Activated T-helper 2 cell treated with anti-CD3 and anti-CD28 coated beads, Interferon-gamma antibody, Interleukin-2, Interleukin-4, amounts not matched to agents 10 μg/mL and 5 μg/mL and 100 μg/mL, durations not matched to agents 14 hours and 24 hours and 36 hours (primary cell): ENCODE results near the gene SVIL. TPM values are rescaled to one million over a fixed set of nuclear protein-coding genes. Genes with fewer than 3 reads are reported as not detected.
"Not testable (repeated sequence)": the region's sequence is repeated elsewhere in the genome, so short reads cannot be mapped to it uniquely, and the experiment has no call there.

Source experiments
- DNase-seq: peaks from one replicate; pipeline ENCODE4 v3.0.0; 2021; ENCODE audit warnings: low spot score
- H3K27ac Mint-ChIP-seq: one replicate; pipeline ENCODE4 v1.8.0; 2021; ENCODE audit warnings: mixed read lengths
- H3K27me3 Mint-ChIP-seq: one replicate; pipeline ENCODE4 v1.8.0; 2021; ENCODE audit warnings: low read depth, mixed read lengths
- H3K36me3 Mint-ChIP-seq: one replicate; pipeline ENCODE4 v1.8.0; 2021; ENCODE audit warnings: low read depth, mixed read lengths
- H3K4me1 Mint-ChIP-seq: one replicate; pipeline ENCODE4 v1.8.0; 2021; ENCODE audit warnings: low read depth, mixed read lengths
- H3K4me3 Mint-ChIP-seq: one replicate; pipeline ENCODE4 v1.8.0; 2021; ENCODE audit warnings: low read depth, mild to moderate bottlenecking, moderate library complexity, mixed read lengths
- H3K9me3 Mint-ChIP-seq: one replicate; pipeline ENCODE4 v1.8.0; 2021; ENCODE audit warnings: mixed read lengths
- intact Hi-C: fragments of 100-400 bp; cut with micrococcal nuclease; formaldehyde crosslinking; loops from one replicate; pipeline ENCODE4 v1.15.1; 2023
- total RNA-seq: library from RNA; stranded (reverse); gene quantifications from 2 replicates; pipeline ENCODE4 v1.2.3, GENCODE V29; 2022

The SVIL gene
- total RNA-seq, 1 donor from 2014 or later = 9.8 TPM

DNA sequence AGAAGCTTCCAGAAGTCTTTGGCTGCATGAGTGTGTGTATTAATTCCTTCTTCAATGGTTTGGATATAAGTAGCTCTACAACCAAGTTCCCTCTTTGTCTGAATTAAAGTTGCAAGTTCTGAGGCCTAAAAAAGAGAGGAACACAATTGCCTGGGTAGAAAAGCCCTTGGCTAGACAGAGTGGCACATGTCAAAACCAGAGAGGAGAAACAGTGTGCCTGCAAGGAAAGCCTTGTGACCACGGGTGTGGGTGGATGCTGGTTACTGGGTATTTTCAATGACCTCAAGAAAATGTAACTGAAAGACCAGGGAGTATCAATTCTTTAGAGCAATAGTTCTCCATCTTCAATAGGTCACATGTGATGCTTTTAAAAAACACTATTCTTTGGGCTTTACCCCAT is 148.3 kb downstream of the SVIL start:
- intact Hi-C loops = loop anchor here (1.0 kb wide), 2 partner anchors 74 to 173 kb away; no protein-coding TSS in a partner anchor
- H3K4me3 Mint-ChIP-seq = peak overlapping the region; percentile 14
- peaks cover 62% of the 10 kb centered on the region for H3K4me1 Mint-ChIP-seq
- peaks cover 45% of the 10 kb centered on the region for H3K36me3 Mint-ChIP-seq
- H3K9me3 Mint-ChIP-seq = no peaks in the 10 kb centered on the region
- no peaks in the 10 kb centered on the region for H3K27me3 Mint-ChIP-seq
- no peak for DNase-seq
- peak overlapping the region; percentile 91 for H3K27ac Mint-ChIP-seq

DNA sequence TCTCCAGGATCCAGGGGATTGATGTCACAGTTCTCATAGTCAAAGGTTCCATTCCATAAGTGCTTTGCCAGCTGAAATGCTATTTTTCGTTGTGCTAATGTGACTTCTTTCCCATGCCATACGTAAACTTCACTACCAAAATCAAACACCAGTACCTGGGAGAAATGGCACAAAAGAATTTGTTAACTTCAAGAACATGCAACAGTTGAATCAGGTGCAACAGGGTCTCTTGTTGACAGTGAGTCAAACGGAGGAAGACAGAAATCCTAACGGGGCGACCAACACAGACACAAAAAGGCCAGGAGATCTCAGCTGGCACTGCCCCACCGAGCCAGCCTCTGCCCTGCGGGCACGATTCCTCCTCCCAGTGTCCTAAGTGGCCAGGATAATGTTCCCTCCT is 150.1 kb downstream of the SVIL start:
- peak overlapping the region; percentile 38 for H3K27ac Mint-ChIP-seq
- H3K9me3 Mint-ChIP-seq, H3K4me3 Mint-ChIP-seq, intact Hi-C loops, DNase-seq, H3K27me3 Mint-ChIP-seq: not testable (repeated sequence)
- peaks cover 68% of the 10 kb centered on the region for H3K4me1 Mint-ChIP-seq
- peaks cover 43% of the 10 kb centered on the region for H3K36me3 Mint-ChIP-seq

DNA sequence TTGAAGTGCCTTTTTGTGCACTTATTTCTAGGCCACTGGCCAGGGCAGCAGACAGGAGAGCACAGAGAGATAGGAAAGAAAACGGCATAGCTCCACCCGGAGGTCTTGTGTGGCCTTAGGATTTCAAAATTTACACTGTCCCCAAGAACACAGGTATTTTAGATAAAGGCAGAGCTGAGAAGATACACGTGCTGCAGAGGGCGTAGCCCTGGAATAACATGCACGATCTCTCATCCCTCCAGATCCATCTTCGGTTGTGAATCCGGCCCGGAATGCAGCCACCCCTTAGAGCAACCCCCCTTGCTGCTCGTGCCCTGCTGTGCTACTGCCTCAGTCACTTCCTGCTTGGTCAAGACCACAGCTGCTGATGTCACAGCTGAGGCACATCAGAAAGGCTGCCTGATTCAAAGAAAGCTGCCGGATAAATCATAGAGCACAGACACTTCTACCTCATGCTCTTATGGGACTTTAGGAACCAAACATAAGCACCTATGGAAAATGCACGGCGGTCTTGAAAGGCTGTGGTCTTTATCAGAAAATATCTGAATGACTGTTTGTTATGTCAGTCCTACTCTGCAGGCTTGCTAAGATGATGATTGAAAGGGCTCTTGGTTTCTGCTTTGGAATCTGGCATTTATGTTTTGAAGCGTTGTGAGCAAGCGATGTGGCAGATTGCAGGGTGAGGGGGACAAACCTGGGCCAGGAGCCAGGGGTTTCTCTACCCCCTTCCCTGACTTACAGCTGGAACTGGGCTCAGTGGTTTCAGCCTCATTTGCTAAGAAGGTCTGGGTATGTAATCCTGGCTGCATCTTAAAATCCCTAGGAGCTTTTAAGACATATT is 152.0 kb downstream of the SVIL start:
- Mint-ChIP-seq H3K36me3 (peaks cover 28% of the 10 kb centered on the region), H3K4me1 (peaks cover 56% of the 10 kb centered on the region), H3K4me3 (peak overlapping the region; percentile 0), H3K9me3 (no peaks in the 10 kb centered on the region), H3K27ac (peak overlapping the region; percentile 74), H3K27me3 (no peaks in the 10 kb centered on the region)
- intact Hi-C loops = loop anchor here (1.0 to 2.0 kb wide), 4 partner anchors 12 to 544 kb away; no protein-coding TSS in a partner anchor
- DNase-seq = peak; percentile 22

DNA sequence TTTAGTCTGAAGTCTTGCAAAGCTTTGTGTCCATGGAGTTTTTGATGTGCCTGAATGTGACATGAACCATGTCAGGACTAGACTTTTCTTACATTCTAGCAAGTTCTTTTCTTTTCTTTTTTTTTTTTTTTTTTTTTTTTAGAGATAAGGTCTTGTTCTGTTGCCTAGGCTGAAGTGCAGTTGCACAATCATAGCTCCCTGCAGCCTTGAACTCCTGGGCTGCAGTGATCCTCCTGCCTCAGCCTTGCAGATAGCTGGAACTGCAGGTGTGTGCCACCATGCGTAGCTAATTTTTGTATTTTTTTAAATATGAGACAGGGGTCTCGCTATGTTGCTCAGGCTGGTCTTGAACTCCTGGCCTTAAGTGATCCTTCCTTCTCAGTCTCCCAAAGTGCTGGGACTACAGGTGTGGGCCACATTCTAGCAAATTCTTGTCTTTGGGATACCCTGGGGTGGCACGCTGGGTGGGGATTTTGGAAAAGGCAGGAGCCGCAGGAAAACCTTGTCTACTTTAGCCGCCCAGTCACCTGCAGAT is 152.8 kb downstream of the SVIL start:
- H3K27me3 Mint-ChIP-seq = no peaks in the 10 kb centered on the region
- H3K27ac Mint-ChIP-seq = peak overlapping the region; percentile 74
- no peak for DNase-seq
- intact Hi-C loops = loop anchor here (2.0 kb wide), 2 partner anchors 177 to 545 kb away; no protein-coding TSS in a partner anchor
- H3K4me3 Mint-ChIP-seq = no peak overlapping the region
- H3K36me3 Mint-ChIP-seq = peaks cover 21% of the 10 kb centered on the region
- peaks cover 49% of the 10 kb centered on the region for H3K4me1 Mint-ChIP-seq
- H3K9me3 Mint-ChIP-seq = no peaks in the 10 kb centered on the region

DNA sequence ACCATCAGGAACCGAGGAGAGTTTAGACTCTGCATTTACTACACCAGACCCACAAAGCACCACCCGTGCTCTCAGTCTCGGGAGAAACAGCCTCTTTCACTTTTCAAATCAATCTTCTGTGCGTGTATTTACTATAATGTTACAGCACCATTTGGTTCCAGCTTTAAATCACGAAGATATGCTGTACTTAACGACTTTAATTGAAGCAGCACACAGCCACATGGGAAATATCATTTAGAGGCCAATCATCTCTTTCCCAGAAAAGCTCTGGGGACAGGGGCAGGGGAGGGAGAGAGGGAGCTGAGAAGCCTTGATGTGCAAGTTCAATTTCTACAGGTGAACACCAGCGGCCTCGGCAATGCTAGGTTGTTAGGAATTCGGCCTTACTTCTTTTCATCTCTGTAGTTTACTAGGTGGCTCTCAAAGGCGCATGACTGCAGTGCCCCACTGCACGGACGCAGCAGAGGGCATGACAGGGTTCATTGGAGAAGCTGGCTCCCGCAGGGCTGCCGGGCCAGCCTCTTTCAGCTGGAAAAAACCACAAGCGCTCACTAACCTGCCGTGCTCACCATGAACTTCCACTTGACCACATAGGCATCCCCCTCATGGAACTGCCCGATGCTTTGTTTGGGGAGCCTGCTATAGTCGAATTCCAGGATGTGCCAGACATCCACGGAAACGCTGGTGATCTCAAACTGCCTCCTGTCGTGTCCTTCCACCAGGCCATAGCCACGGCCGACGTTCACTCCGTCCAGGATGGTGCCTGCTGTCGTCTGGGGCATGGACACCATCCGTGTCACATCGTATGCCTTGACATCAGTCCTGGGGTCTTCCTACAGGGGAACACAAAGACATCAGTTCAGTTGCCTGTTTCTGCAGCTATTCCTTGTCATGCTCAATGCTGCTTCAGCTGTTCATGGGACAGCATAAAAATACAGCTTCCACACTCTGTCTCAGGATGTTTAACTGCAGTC is 154.5 kb downstream of the SVIL start:
- Mint-ChIP-seq H3K27ac (peak overlapping the region; percentile 7), H3K4me1 (peaks cover 34% of the 10 kb centered on the region), H3K36me3 (peaks cover 14% of the 10 kb centered on the region), H3K9me3 (no peaks in the 10 kb centered on the region), H3K27me3 (no peaks in the 10 kb centered on the region), H3K4me3 (no peak overlapping the region)
- DNase-seq = no peak
- intact Hi-C loops = no loop called here

DNA sequence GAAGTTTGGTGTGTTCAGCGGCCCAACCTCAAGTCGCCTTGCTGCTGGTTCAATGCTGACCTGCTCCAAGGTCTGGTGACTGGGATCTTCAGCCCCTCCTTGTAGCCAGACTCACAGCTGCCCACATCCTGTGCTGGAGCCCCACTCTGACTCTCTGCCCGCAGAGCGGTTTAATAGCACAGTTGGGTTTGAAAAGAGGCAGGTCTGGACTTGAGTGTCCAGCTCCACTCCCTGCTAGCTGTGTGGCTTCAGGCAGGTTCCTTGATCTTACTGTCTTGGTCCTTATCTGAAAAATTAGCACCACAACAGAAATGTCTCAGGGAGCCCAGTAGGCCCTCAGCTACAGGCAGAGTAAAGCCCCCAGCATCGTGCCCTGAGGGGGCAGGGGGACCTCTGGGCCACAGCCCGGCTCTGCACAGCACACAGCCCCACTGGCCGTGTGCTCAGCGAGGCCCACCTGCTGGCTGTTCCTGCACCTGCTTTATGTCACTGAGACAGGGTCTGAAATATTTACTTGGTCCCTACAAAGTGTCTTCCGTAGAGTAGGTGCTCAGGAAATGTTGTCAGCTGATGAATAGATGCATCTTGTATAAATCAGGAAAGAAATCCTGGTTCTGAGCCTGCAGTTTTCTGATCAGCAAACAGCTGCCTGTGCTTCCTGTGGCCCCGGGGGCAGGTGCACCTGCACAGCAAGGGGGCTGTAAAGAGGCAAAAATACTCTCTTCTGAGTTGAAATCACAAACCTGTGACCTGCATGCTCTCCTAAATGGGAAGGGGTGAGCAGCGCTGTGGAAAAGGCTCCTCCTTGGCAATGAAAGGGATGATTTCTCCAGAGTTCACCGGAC is 155.5 kb downstream of the SVIL start:
- no peaks in the 10 kb centered on the region for H3K9me3 Mint-ChIP-seq
- DNase-seq = no peak
- no peaks in the 10 kb centered on the region for H3K27me3 Mint-ChIP-seq
- H3K27ac Mint-ChIP-seq = no peak overlapping the region
- H3K36me3 Mint-ChIP-seq = peaks cover 8% of the 10 kb centered on the region
- no peak overlapping the region for H3K4me3 Mint-ChIP-seq
- peaks cover 26% of the 10 kb centered on the region for H3K4me1 Mint-ChIP-seq
- intact Hi-C loops = no loop called here

DNA sequence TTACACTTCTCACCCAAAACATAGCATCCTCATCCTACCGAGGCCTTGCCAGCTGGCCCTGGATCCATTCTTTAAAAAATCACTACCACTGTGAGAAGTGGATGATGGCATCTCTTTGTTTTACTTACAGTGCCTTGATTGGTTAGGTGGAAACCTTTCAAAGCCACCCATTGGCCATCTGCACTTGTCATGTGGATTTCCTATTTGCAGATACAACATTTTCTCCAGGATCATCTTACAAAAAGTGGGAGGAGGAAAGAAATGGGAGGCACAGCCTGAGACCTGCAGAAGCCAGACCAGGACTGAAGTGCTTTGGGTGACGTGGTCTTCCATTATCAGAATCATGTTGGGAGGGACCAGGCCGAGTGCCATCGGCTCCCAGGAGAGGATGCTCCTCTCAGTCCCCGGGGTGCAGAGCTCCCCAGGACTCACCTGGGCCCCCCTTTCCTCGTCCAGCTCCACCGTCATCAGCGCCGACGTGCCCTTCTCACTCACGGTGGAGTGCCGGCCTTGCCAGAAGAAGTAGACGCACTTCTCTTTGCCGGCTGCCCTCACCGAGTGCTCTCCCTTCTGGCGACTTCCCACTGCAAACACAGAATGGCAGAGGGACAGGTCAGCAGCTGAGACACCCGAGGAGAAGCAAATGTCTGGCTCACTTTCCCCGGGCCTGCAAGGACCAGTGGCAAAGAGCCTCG is 161.2 kb downstream of the SVIL start:
- Mint-ChIP-seq H3K9me3 (no peaks in the 10 kb centered on the region), H3K27me3 (no peaks in the 10 kb centered on the region), H3K27ac (no peak overlapping the region), H3K4me3 (no peak overlapping the region), H3K4me1 (peaks cover 27% of the 10 kb centered on the region), H3K36me3 (peaks cover 21% of the 10 kb centered on the region)
- DNase-seq = no peak
- intact Hi-C loops = no loop called here

DNA sequence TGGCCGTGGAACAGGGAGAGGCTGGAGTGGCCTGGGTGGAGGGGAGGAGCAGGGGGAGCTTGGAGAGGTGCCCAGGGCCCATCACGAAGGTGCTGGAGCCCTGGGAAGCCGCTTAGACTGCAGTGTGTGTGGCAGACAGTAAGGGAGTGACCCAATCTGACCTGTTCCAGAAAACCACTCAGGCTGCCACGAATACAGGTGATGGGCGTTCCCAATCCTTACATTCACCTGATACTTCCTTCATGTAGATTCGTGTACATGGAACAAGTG is 161.7 kb downstream of the SVIL start:
- Mint-ChIP-seq H3K4me1 (peaks cover 28% of the 10 kb centered on the region), H3K36me3 (peaks cover 25% of the 10 kb centered on the region), H3K9me3 (no peaks in the 10 kb centered on the region), H3K27me3 (no peaks in the 10 kb centered on the region), H3K4me3 (no peak overlapping the region), H3K27ac (no peak overlapping the region)
- DNase-seq = no peak
- intact Hi-C loops = no loop called here

DNA sequence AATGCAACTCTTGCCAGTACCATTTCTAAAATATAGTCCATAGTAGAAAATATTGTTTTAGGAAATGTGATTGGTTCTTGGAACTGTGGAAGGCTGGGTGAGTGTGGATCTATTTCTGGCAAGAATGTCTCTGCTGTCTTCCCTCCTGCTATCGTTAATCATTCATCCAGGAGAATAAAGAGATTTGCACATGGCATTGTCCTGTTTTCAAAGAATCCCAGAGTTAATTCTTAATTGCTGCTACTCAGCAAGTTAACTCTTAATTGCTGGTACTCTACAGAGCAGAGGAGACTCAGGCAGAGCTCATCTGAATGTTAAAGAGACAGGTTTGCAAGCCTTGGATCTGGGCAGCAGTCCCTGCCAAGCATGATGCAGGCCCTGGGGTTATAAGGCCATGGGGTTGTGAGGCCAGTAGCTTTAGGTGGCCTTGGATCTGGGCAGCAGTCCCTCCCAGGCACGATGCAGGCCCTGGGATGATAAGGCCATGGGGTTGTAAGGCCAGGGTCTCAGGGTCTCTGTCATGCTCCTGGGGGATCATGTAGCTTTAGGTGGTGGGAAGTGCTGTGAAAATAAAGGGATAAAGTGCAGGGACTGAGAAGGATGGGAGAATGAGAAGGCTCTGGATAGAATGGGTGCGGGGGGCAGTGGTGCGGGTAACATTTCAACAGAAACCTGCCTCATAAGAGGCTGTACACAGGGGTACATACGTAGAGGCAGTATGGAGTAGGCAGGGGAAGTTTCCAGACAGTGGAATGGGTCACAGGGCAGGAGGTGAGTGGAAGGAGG is 162.3 kb downstream of the SVIL start:
- intact Hi-C loops = no loop called here
- Mint-ChIP-seq H3K4me3 (no peak overlapping the region), H3K36me3 (peaks cover 30% of the 10 kb centered on the region), H3K27ac (peak overlapping the region; percentile 62), H3K27me3 (no peaks in the 10 kb centered on the region), H3K9me3 (no peaks in the 10 kb centered on the region), H3K4me1 (peaks cover 28% of the 10 kb centered on the region)
- no peak for DNase-seq

DNA sequence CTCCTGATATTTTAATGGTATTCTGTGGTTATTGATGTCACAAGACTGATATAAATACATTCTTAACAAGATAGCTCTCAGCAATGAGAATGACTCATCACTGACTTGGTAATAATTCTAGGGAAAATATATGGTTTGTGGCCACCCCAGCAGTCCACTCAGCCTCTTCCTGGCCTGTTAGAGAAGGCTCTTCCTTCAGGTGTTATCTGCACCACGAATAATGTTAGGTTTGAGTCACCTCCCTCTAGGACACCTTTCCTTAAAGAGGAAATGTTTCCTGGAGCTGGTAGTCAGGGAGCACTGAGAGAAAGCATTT is 163.3 kb downstream of the SVIL start:
- H3K27me3 Mint-ChIP-seq = no peaks in the 10 kb centered on the region
- H3K36me3 Mint-ChIP-seq = peaks cover 30% of the 10 kb centered on the region
- no peak for DNase-seq
- no peak overlapping the region for H3K4me3 Mint-ChIP-seq
- H3K27ac Mint-ChIP-seq = peak overlapping the region; percentile 62
- peaks cover 28% of the 10 kb centered on the region for H3K4me1 Mint-ChIP-seq
- H3K9me3 Mint-ChIP-seq = no peaks in the 10 kb centered on the region
- intact Hi-C loops = loop anchor here (1.0 to 2.0 kb wide), 2 partner anchors 12 to 25 kb away; no protein-coding TSS in a partner anchor

DNA sequence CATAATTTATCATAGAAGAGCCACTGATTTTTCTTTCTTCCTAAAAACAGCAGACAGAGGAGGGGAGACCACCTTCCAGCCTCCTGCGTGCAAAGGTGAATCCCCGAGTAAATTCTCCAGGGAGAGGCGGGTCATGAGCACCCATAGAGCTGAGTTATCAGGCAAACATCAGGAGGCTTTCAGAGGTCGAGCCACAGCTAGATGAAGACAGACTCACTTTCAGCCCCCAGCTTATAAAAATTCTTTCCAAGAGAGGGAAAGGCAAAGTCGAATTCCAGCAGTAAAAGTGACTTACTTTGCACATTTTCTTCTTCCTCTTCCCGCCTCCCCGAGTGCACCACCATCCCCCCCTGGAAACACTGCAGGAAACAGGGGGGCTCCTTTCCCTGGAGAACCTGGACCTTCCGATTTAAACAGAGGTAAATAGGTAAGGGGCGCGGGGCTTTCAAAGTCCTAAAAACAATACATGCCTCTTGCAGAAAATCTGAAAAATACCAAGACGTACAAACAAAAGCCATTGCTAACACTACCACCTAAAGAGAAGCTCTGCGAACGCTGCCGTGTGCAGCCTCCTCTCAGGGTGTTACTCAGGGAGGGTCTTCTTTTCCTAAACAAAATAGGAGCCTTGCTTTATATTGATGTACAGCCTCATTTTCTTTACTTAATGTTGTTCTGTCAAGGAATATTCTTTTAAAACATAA is 163.8 kb downstream of the SVIL start:
- peaks cover 28% of the 10 kb centered on the region for H3K4me1 Mint-ChIP-seq
- H3K4me3 Mint-ChIP-seq = no peak overlapping the region
- H3K36me3 Mint-ChIP-seq = peaks cover 33% of the 10 kb centered on the region
- H3K9me3 Mint-ChIP-seq = no peaks in the 10 kb centered on the region
- H3K27ac Mint-ChIP-seq = peak overlapping the region; percentile 35
- DNase-seq = no peak
- intact Hi-C loops = loop anchor here (1.0 to 2.0 kb wide), 2 partner anchors 12 to 26 kb away; no protein-coding TSS in a partner anchor
- no peaks in the 10 kb centered on the region for H3K27me3 Mint-ChIP-seq
